Activated CD4-positive, alpha-beta T cell treated with anti-CD3 and anti-CD28 coated beads, Interleukin-2, Interleukin-6, amounts not matched to agents 100 ng/mL and 50 ng/mL, durations not matched to agents 16 hours and 8 hours (primary cell): ENCODE results near the gene TRAK1.

Experiments used
- DNase-seq: peaks from one replicate; pipeline ENCODE4 v3.0.0-alpha.2; 2020

The TRAK1 gene

DNA sequence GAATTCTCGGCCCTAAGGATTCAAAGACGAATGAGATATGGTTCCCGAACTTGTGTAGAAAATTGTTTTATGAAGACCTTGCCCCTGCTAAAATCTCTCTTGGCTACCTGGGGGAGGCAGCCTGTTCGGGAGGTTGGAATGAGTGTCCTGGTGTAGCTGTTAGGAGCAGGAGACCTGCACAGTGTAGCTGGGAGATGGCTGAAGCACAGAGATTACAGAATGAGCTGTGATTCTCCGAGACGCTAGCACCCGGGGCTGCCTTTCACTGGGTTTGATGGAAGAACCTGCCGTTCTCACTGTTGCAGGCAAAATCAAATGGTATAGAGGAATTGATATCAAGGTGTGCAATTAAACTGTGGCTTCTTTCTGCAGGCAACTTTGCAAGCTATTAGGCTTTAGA, 68.0 kb downstream of the TRAK1 start:
- no peak for DNase-seq

- DNase-seq, result peak; percentile 29
Measured at GRCh38 chr3:42159706-42160472, 68.7 kb downstream of the TRAK1 start.

DNA sequence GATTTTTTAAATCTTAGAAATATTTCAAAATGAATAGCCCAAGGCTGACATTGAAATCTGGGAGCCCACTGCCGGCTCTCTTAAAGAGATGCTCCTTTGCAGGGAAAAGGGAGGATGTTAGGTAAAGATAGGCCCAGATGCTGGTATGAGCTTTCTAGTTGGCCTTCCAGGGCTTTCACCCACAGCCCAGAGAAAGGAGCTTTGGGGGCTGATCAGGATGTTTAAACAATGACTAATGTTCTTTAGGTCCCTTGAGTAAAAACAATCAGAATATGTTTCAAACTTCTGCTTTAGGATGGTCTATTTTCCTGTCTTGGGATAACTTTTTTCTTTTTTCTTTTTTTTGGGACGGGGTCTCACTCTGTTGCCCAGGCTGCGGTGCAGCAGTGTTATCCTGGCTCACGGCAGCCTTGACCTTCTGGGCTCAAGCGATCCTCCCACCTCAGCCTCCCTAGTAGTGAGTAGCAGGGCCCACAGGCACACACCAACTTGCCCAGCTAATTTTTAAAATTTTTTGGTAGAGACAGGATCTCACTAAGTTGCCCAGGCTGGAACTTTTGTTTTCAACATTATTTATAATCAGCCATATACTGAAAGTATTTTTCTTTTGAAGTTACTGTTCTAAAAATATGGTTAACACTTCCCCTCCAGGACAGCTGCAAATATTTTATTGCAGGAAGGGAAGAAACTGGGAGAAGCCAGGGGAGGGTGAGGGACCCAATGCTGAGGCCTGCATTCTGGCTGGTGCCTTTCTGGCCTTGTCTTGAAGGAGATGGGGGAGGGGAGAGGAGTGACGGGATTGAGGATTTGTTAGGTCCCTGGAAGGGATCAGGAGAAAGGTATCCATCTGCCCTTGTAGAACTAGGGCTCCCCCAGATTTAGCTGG, 70.1 kb downstream of the TRAK1 start:
- no peak for DNase-seq

GRCh38 chr3:42162462-42162861, 71.3 kb downstream of the TRAK1 start:
- DNase-seq, result no peak

GRCh38 chr3:42163622-42164244, 72.6 kb downstream of the TRAK1 start:
- DNase-seq, result no peak

DNA sequence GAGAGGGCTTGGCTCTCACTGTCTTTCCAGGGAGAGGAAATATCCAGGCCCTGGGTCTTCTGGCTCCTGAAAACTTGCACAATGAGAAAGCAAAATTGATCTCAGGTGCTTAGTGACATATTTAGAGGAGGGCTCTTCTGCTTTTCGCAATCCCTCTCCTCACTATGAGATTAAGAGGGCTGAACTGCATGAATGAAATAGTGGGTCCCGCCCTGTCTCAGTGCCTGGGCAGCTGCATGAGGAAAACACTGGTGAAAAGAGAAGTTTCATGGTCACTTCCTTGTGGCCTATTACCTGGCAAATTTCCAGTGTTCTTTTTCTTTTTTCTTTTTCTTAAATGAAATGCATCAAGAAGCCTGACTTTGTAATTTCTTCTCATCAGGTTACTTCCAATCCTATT, 73.5 kb downstream of the TRAK1 start:
- DNase-seq, result no peak

DNA sequence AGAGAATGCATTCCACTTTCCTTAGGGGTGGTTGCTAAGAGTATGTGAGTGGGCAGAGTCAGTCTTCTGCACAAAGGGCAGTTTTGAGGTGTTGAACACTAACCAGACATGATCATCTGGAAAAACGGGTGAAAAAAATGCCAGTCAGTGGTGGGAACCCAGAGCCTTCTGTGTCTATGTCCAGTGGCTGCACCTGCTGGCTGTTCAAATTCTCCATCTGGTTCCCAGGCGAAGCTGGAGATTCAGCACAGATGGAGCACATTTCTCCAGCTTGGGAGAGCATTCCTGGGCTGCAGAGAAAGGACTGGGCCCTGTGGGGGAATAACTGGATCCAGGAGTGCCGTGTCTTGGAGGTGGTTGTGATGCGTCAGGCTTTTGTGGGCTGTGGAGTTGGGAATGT, 74.1 kb downstream of the TRAK1 start:
- no peak for DNase-seq

- no peak for DNase-seq
Measured at GRCh38 chr3:42166214-42166613, 75.1 kb downstream of the TRAK1 start.

- no peak for DNase-seq
Measured at GRCh38 chr3:42166662-42167300, 75.6 kb downstream of the TRAK1 start.

DNA sequence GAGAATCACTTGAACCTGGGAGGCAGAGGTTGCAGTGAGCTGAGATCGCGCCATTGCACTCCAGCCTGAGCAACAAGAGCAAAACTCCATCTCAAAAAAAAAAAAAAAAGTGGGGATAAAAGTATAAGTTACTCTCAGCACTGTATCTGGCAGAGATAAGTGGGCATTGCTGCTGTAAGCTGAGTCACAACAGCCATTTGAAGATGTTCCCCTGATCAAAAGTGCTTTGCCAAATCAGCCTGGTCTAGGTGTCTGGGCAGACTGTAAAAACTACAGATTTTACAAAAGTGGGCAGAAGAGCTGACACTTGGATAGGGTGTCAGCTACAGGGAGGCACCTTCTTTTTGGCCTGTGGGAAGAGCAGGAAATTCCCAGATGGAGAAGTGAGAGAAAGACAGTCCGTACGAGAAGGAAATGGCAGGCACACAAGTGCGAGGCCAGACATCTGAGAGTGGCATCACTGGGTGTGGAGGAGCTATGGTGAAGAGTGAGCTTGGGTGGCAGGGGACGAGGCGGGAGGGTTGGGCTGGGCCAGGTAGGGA, 78.5 kb downstream of the TRAK1 start:
- no peak for DNase-seq

- no peak for DNase-seq
Measured at GRCh38 chr3:42172047-42172654, 81.0 kb downstream of the TRAK1 start.

- no peak for DNase-seq
Measured at GRCh38 chr3:42173307-42173706, 82.2 kb downstream of the TRAK1 start.

GRCh38 chr3:42174679-42175385, 83.7 kb downstream of the TRAK1 start:
- no peak for DNase-seq

DNA sequence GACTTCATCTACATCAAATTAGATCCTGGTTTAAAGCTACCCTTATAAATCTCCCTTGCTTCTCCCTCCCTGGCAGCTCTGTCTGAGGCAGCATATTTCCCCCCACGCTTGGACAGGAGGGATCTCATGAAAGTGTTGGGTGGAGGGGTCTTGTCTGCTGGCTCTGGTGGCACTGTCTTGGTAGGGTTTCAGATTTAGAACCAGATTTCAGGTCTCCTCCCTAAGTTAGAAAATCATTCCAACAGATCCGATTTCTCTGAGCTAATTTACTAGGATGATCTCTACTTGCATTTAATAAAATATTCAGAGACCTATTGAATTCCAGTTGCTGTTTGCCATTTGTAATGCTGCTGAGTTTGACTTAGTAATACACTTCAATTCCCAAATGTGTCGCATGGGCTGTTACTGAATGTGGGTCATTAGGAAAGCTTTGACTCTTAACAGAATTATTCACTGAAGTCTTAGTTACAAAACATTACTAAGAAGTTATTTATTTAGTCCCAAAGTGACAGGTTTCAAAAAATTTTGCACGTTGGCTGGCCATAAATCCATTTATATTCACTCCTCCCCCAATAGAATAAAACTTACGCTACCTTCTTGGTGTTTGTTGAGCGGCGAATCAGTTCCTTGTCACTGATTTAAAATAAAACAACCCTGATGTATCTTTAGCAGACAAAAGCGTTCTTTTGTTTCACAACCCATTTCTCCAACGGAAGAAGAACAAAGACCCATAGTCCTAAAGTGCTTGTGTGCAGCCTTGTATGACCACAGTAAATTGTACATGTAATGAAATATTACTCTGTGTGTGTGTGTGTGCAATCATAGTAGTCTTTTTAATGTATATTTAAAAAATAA, 84.5 kb downstream of the TRAK1 start:
- DNase-seq, result no peak

DNA sequence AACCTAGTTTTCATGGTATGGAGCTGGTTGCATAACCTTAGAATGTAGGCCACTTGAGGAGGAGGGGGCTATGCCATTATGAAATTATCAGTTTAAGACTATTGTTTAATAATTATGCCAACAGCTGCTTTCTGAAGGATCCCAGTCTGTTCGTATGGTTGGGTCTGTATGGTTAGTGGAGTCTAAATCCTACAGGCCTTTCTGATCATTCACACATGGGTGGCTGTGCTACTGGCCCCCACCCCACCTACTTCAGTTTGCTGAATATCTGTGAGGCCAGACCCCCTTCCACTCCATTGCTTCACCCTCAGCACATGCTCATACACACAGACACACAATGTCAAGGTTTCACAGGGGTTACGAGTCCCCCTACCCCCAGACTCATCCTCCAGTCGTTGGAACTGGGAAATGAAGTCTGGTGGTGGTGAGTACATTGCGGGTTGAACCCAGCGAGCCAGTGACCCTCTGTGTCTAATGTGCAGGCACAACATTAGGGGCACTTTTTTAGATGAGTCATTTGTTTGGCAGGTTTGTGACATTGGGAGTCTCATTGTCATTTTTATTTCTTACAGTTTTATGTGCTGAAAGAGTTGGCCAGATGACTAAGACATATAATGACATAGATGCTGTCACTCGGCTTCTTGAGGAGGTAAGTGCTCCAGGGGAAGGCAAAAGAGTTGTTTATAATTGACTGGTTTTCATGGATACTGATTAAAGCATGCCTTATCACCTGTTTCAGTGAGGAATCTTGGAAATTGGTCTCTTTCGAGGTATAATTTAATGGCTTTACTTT, 85.3 kb downstream of the TRAK1 start:
- DNase-seq, result no peak

DNA sequence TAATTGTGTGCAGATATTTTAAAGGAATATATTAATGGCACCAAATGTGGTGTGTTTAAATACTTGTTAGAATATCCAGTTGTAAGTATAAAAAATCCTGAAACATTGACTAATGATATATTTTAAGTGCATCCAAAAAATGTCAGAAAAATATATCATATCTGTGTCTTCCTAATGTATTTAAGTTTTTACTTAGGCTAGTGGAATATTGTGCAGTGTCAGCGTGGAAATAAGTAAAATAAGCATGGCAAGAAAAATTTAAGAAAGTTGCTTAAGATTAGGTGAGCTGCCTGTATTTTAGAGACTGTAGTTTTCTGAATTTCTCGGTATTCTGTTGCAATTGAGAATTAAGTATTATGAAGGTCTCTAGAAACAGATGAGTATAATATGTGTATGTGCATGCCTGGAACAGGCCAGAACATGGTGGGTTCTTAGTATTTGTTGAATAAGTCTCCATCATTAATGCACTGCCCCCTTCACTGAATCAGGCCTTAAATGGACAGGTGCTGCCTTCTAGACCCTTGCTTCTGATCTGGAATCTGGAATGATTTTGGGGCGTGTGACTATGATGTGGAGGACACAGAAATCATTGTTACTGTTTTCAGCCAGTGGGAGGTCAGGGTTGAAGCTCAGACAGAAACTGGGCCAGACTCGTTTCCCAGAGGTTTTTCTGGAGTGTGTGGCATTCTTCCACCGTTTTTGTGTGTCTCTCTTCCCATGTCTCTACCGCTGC, 86.1 kb downstream of the TRAK1 start:
- no peak for DNase-seq

DNA sequence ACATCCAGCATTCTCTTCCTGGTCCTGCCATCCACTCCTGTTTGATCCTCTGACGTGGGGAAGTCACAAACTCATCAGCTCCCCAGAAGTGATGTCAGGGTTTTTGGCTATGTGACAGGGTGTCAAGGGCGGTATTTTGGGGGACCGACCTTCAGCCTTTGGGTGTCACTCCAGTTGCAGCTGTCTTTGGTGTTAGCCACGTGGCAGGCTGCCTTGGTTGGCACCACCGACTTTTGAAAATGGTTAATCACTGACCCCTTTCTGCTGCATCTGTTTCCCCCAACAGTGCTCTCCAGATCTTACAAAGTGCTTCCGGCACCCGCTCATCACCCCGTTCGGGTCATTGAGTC, 86.6 kb downstream of the TRAK1 start:
- DNase-seq, result no peak

GRCh38 chr3:42179110-42179725, 88.1 kb downstream of the TRAK1 start:
- DNase-seq, result no peak

DNA sequence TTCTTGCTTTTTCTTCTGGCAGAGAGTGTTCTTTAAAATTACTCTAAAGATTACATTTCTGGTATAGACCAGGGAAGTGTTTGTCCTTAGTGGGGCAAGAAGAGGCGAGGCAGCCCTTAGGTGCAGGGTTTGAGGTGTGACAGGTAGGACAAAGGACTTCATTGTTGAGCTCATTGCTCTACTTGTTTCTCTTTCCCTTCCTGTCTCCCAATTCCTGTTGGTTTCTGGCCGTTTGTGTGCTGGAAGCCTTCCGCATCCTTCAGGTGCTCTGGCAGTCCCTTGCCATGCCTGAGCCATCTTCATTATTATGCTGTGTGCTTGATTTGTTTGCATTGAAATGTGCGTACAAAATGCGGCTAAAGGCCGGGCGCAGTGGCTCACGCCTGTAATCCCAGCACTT, 89.7 kb downstream of the TRAK1 start:
- no peak for DNase-seq
